HG03060 (cell line): ENCODE data around the gene RELL2.

Source experiments
- ATAC-seq: cut with Tn5 transposase; IDR thresholded peaks from one replicate; pipeline ENCODE4 v1.9.1; 2021; ENCODE audit warnings: low read depth, moderate number of reproducible peaks; ENCODE audit not compliant: unreplicated experiment

RELL2 gene

GRCh38 chr5:141672841-141673813 lies 36.3 kb downstream of the RELL2 start:
- no peak for ATAC-seq

GRCh38 chr5:141674747-141675146 lies 38.0 kb downstream of the RELL2 start:
- ATAC-seq, result no peak

- ATAC-seq, result no peak
Observed at GRCh38 chr5:141675672-141676071, 38.9 kb downstream of the RELL2 start.

- no peak for ATAC-seq
Observed at GRCh38 chr5:141677415-141677814, 40.6 kb downstream of the RELL2 start.

GRCh38 chr5:141680178-141680577 lies 43.4 kb downstream of the RELL2 start:
- no peak for ATAC-seq

GRCh38 chr5:141680751-141681201 lies 44.0 kb downstream of the RELL2 start:
- ATAC-seq, result no peak

GRCh38 chr5:141681295-141681694 lies 44.5 kb downstream of the RELL2 start:
- no peak for ATAC-seq

GRCh38 chr5:141681695-141682641 lies 45.2 kb downstream of the RELL2 start, which contains the start of gene ARAP3:
Gene ARAP3 (minus strand): TSS chr5:141682230. CDS start chr5:141680486, 1,744 bp downstream.
- ATAC-seq, result no peak

- no peak for ATAC-seq
Observed at GRCh38 chr5:141683596-141684141, 46.9 kb downstream of the RELL2 start.

GRCh38 chr5:141685591-141685990 lies 48.8 kb downstream of the RELL2 start:
- no peak for ATAC-seq

- no peak for ATAC-seq
Observed at GRCh38 chr5:141686648-141687416, 50.0 kb downstream of the RELL2 start.
